Endothelial cell of umbilical vein (primary cell): ENCODE measurements around the gene TBC1D24. TPM values are rescaled to one million over a fixed set of nuclear protein-coding genes. Genes with fewer than 3 reads are reported as not detected.

Experiments
- BruUV-seq: library from RNA; stranded (reverse); fragments of 400-500 nt; replicated peaks from 2 replicates; lab custom pipeline; 2021; lab: Mats Ljungman, UMichigan
- CTCF ChIA-PET: fragments of 300-600, 350-600 bp; sonication (Branson Sonifier 250); formaldehyde crosslinking; loops from one replicate; lab custom pipeline; 2021; ENCODE audit warnings: antibody characterized with exemption, inconsistent platforms; lab: Charles Lee
- POLR2A ChIA-PET: fragments of 300-600, 350-600 bp; sonication (Branson Sonifier 250); formaldehyde crosslinking; loops from one replicate; lab custom pipeline; 2021; ENCODE audit warnings: antibody characterized with exemption, inconsistent platforms; lab: Charles Lee
- DNase-seq: peaks from one replicate; pipeline ENCODE4 v3.0.0-alpha.2; 2011; ENCODE audit warnings: low read depth, low spot score
- FAIRE-seq: peaks from 2 replicates; lab custom pipeline; 2011; peaks lifted over from hg19 to GRCh38; lab: Jason Lieb, UNC
- H2AFZ ChIP-seq: 2 replicates; pipeline ENCODE4 v1.6.0; 2012; ENCODE audit warnings: low read depth, low read length, control low read depth, inconsistent platforms
- H3K27ac ChIP-seq: 2 replicates; pipeline ENCODE4 v1.5.1; 2011; ENCODE audit warnings: low read depth, mild to moderate bottlenecking, control low read depth, low read length, moderate library complexity; ENCODE audit not compliant: insufficient read depth
- H3K27me3 ChIP-seq, 2 experiments: 2 replicates each; pipeline versions ENCODE4 v1.6.0 to v1.6.1; 2011; ENCODE audit warnings: low read length in 2 of 2, mixed read lengths in 1 of 2; ENCODE audit not compliant: control insufficient read depth in 2 of 2, insufficient read depth in 2 of 2
- H3K36me3 ChIP-seq, 2 experiments: 2 replicates in 1 of 2; 3 replicates in 1 of 2; pipeline ENCODE4 v1.5.1; 2011; ENCODE audit warnings: low read length in 2 of 2, mild to moderate bottlenecking in 1 of 2, moderate library complexity in 1 of 2; ENCODE audit not compliant: control insufficient read depth in 2 of 2, insufficient read depth in 2 of 2; ENCODE audit errors: extremely low read depth in 1 of 2
- H3K4me1 ChIP-seq: 3 replicates; pipeline ENCODE4 v1.5.1; 2011; ENCODE audit warnings: mild to moderate bottlenecking, low read length; ENCODE audit not compliant: control insufficient read depth, insufficient read depth; ENCODE audit errors: extremely low read depth
- H3K4me2 ChIP-seq: 2 replicates; pipeline ENCODE4 v1.6.1; 2011; ENCODE audit warnings: low read length, control low read depth, mixed read lengths; ENCODE audit not compliant: insufficient read depth
- H3K4me3 ChIP-seq, 3 experiments: fragments of 200-600 bp in 1 of 3; sonication (generic), shearing (Covaris generic) in 1 of 3; replicated peaks in 1 of 3; 2 replicates each; pipeline ENCODE4 v1.5.1; 2011 to 2016; ENCODE audit warnings: control low read depth in 3 of 3, low read length in 3 of 3, mild to moderate bottlenecking in 2 of 3, inconsistent platforms in 1 of 3, low read depth in 1 of 3, moderate library complexity in 1 of 3; ENCODE audit not compliant: insufficient read depth in 1 of 3
- H3K79me2 ChIP-seq: 2 replicates; pipeline ENCODE4 v1.6.0; 2012; ENCODE audit warnings: low read length, inconsistent platforms; ENCODE audit not compliant: control insufficient read depth, insufficient read depth
- H3K9ac ChIP-seq: replicated peaks from 2 replicates; pipeline ENCODE3; 2011; ENCODE audit warnings: low read length, control low read depth; ENCODE audit not compliant: insufficient read depth; ENCODE audit errors: extremely low read depth
- H3K9me1 ChIP-seq: replicated peaks from 3 replicates; pipeline ENCODE4 v1.6.0; 2011; ENCODE audit warnings: mild to moderate bottlenecking, low read length; ENCODE audit not compliant: control insufficient read depth, insufficient read depth; ENCODE audit errors: extremely low read depth
- H3K9me3 ChIP-seq: replicated peaks from 2 replicates; pipeline ENCODE4 v1.5.1; 2012; ENCODE audit warnings: low read length, inconsistent platforms; ENCODE audit not compliant: control insufficient read depth, insufficient read depth
- H4K20me1 ChIP-seq: replicated peaks from 2 replicates; pipeline ENCODE3; 2011; ENCODE audit warnings: mild to moderate bottlenecking, low read length; ENCODE audit not compliant: control insufficient read depth, insufficient read depth; ENCODE audit errors: extremely low read depth
- EZH2 ChIP-seq: IDR thresholded peaks from 2 replicates; pipeline ENCODE4 v1.6.1; 2012; ENCODE audit warnings: borderline replicate concordance, low read depth, mild to moderate bottlenecking, moderate library complexity, low read length, inconsistent platforms; ENCODE audit not compliant: severe bottlenecking
- FOS ChIP-seq: IDR thresholded peaks from 2 replicates; pipeline ENCODE4 v1.6.1; 2011; ENCODE audit warnings: mild to moderate bottlenecking, low read length, moderate library complexity, borderline replicate concordance; ENCODE audit not compliant: insufficient read depth
- GATA2 ChIP-seq: IDR thresholded peaks from 2 replicates; pipeline ENCODE4 v1.7.0; 2011; ENCODE audit warnings: low read depth, mild to moderate bottlenecking, moderate library complexity, mixed read lengths, low read length; ENCODE audit not compliant: insufficient read length, insufficient read depth
- JUN ChIP-seq: IDR thresholded peaks from 2 replicates; pipeline ENCODE4 v1.6.1; 2011; ENCODE audit warnings: borderline replicate concordance, low read depth; ENCODE audit not compliant: insufficient read length, insufficient read depth
- MYC ChIP-seq: IDR thresholded peaks from one replicate; pipeline ENCODE4 v1.6.1; 2011; ENCODE audit warnings: mild to moderate bottlenecking, low read depth, low read length
- POLR2A ChIP-seq: IDR thresholded peaks from 2 replicates; pipeline ENCODE4 v1.6.1; 2012; ENCODE audit warnings: low read depth, mild to moderate bottlenecking, control low read depth, low read length
- POLR2AphosphoS5 ChIP-seq: IDR thresholded peaks from 2 replicates; pipeline ENCODE4 v1.6.1; 2012; ENCODE audit warnings: low read depth, mild to moderate bottlenecking, control low read depth, low read length, moderate library complexity; ENCODE audit not compliant: insufficient read depth
- dilution Hi-C: fragments of 300-500 bp; cut with MboI; formaldehyde crosslinking; loops from one replicate; pipeline ENCODE4 v1.15.0; 2019; ENCODE audit warnings: low sequenced_read_pairs; ENCODE audit not compliant: extremely low pct_ligation_motif_present
- intact Hi-C: fragments of 100-400 bp; cut with micrococcal nuclease; formaldehyde crosslinking; loops from one replicate; pipeline ENCODE4 v1.10.0; 2022
- polyA plus RNA-seq, 4 experiments: library from polyadenylated mRNA; depleted of rRNA in 3 of 4; stranded (reverse) in 3 of 4; unstranded in 1 of 4; fragments of >200 nt; gene quantifications; 2 replicates each; pipeline versions ENCODE4 v1.2.1 to v1.2.3, GENCODE V29; 2011 to 2012; ENCODE audit warnings: missing spikeins in 1 of 4
- total RNA-seq: library from RNA; stranded (reverse); gene quantifications from 2 replicates; pipeline ENCODE4 v1.2.3, GENCODE V29; 2021
- TF ChIP-seq, protein P1 (sequence below): IDR thresholded peaks from 2 replicates; pipeline ENCODE4 v1.6.1; 2011; ENCODE audit not compliant: insufficient read depth, insufficient read length
- TF ChIP-seq, protein P2 (sequence below), 2 donors: IDR thresholded peaks; 1 replicate in 1 of 2; 2 replicates in 1 of 2; pipeline ENCODE4 v1.5.1; 2011; ENCODE audit warnings: low read length in 2 of 2, mild to moderate bottlenecking in 2 of 2, moderate library complexity in 2 of 2, control low read depth in 1 of 2, inconsistent platforms in 1 of 2, low read depth in 1 of 2; ENCODE audit not compliant: insufficient read depth in 1 of 2; ENCODE audit errors: extremely low read depth in 1 of 2

The TBC1D24 gene
- total and polyA plus RNA-seq, 2 donors (not counting 3 experiments of a cell fraction or from before 2014, with no cell fraction given), result 8.1 to 22.8 TPM

DNA sequence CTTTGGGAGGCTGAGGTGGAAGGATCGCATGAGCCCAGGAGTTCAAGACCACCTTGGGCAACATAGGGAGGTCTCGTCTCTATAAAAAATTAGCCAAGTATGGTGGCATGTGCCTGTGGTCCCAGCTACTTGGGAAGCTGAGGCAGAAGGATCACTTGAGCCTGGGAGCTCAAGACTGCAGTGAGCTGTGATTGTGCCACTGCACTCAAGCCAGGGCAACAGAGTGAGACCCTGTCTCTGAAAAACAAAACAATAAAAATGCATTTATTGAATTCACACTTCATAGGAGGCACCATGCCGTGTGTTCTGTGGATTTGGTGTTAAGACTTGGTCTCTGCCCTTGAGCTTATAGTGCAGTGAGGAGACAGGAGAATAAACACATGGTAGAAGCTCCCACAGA lies 2.4 kb downstream of the TBC1D24 start:
- no peak for DNase-seq
- no peak overlapping the region for H3K4me3 ChIP-seq
- no peaks in the 10 kb centered on the region for H3K27me3 ChIP-seq
- no peaks in the 10 kb centered on the region for H4K20me1 ChIP-seq
- intact Hi-C loops, result no loop called here
- H3K9me3 ChIP-seq, result no peaks in the 10 kb centered on the region
- no TSS peak for BruUV-seq
- ChIA-PET POLR2A (no interaction called here), CTCF (interaction anchor here (0.7 to 1.1 kb wide), 2 partner anchors 19 to 24 kb away, joined by 3 read pairs; no protein-coding TSS in a partner anchor)
- TF ChIP-seq, protein P1, sequence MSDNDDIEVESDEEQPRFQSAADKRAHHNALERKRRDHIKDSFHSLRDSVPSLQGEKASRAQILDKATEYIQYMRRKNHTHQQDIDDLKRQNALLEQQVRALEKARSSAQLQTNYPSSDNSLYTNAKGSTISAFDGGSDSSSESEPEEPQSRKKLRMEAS, result no peak
- TF ChIP-seq POLR2A, result no peak
- TF ChIP-seq GATA2, result no peak
- TF ChIP-seq, protein P2, sequence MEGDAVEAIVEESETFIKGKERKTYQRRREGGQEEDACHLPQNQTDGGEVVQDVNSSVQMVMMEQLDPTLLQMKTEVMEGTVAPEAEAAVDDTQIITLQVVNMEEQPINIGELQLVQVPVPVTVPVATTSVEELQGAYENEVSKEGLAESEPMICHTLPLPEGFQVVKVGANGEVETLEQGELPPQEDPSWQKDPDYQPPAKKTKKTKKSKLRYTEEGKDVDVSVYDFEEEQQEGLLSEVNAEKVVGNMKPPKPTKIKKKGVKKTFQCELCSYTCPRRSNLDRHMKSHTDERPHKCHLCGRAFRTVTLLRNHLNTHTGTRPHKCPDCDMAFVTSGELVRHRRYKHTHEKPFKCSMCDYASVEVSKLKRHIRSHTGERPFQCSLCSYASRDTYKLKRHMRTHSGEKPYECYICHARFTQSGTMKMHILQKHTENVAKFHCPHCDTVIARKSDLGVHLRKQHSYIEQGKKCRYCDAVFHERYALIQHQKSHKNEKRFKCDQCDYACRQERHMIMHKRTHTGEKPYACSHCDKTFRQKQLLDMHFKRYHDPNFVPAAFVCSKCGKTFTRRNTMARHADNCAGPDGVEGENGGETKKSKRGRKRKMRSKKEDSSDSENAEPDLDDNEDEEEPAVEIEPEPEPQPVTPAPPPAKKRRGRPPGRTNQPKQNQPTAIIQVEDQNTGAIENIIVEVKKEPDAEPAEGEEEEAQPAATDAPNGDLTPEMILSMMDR (IDR thresholded peaks at IDR 0.05; ENCODE audit: extremely low read depth in 1 of 2, insufficient read depth in 1 of 2, low read depth in 1 of 2, low read length in 2 of 2), result no peak
- no peak for TF ChIP-seq JUN
- TF ChIP-seq MYC, result no peak
- no peak for TF ChIP-seq EZH2
- no peak for TF ChIP-seq FOS
- no peak for TF ChIP-seq POLR2AphosphoS5
- dilution Hi-C loops, result no loop called here
- H3K4me1 ChIP-seq, result peaks cover 10% of the 10 kb centered on the region
- FAIRE-seq, result no peak
- H3K36me3 ChIP-seq, result no peaks in the 10 kb centered on the region
- no peaks in the 10 kb centered on the region for H3K9me1 ChIP-seq
- H2AFZ ChIP-seq, result no peak overlapping the region
- no peak overlapping the region for H3K4me2 ChIP-seq
- H3K79me2 ChIP-seq, result peaks cover 9% of the 10 kb centered on the region
- H3K9ac ChIP-seq, result no peak overlapping the region
- H3K27ac ChIP-seq, result no peak overlapping the region
